K562 (cell line): ENCODE results near the gene DCAF11.

ENCODE experiments used
- CHD4 ChIP-seq: fragments of 200-600 bp; sonication (generic); IDR thresholded peaks from 3 replicates; pipeline ENCODE4 v1.6.1; 2012; ENCODE audit warnings: low read depth, mild to moderate bottlenecking, mixed read lengths, low read length, inconsistent platforms; ENCODE audit not compliant: insufficient read depth, insufficient replicate concordance, poor library complexity, severe bottlenecking
- ETS2 ChIP-seq: IDR thresholded peaks from 2 replicates; pipeline ENCODE4 v1.6.1; 2016; ENCODE audit warnings: borderline replicate concordance, missing genetic modification characterization, mild to moderate bottlenecking, moderate library complexity, missing compliant biosample characterization; ENCODE audit not compliant: poor library complexity, severe bottlenecking
- HNRNPLL ChIP-seq: fragments of 200-400 bp; formaldehyde crosslinking; IDR thresholded peaks from 2 replicates; pipeline ENCODE4 v1.6.1; 2017; ENCODE audit warnings: low read length, low read depth, mild to moderate bottlenecking; ENCODE audit not compliant: poor library complexity, severe bottlenecking
- IRF2 ChIP-seq: sonication (generic); formaldehyde crosslinking; IDR thresholded peaks from 2 replicates; pipeline ENCODE4 v1.8.1; 2022; ENCODE audit warnings: mild to moderate bottlenecking, missing genetic modification reagents
- KLF1 ChIP-seq: fragments of 450-650 bp; IDR thresholded peaks from 2 replicates; pipeline ENCODE4 v1.6.1; 2016; ENCODE audit warnings: missing genetic modification characterization, missing compliant biosample characterization
- KLF16 ChIP-seq: IDR thresholded peaks from 2 replicates; pipeline ENCODE4 v1.6.1; 2016; ENCODE audit warnings: antibody characterized with exemption
- POLR2AphosphoS5 ChIP-seq: IDR thresholded peaks from 2 replicates; pipeline ENCODE4 v1.6.1; 2011; ENCODE audit warnings: mild to moderate bottlenecking, low read depth, low read length, moderate library complexity; ENCODE audit not compliant: control insufficient read depth, insufficient read depth
- ZNF512 ChIP-seq: IDR thresholded peaks from 2 replicates; pipeline ENCODE4 v1.6.1; 2016; ENCODE audit warnings: missing genetic modification characterization, missing compliant biosample characterization
- ZNF76 ChIP-seq: fragments of 250-450 bp; sonication (Bioruptor Pico); IDR thresholded peaks from 2 replicates; pipeline ENCODE4 v1.4.0; 2020; ENCODE audit warnings: mild to moderate bottlenecking, moderate library complexity, borderline replicate concordance
- TF ChIP-seq, protein P1 (sequence below): conservative IDR thresholded peaks from 2 replicates; pipeline ENCODE4 v1.6.1; 2011; ENCODE audit warnings: low read depth, mild to moderate bottlenecking, low read length; ENCODE audit not compliant: control insufficient read depth
- TF ChIP-seq, protein P2 (sequence below): fragments of 450-650 bp; conservative IDR thresholded peaks from 2 replicates; pipeline ENCODE4 v1.6.1; 2016; ENCODE audit warnings: missing genetic modification characterization, low read depth, mild to moderate bottlenecking, missing compliant biosample characterization, moderate library complexity
- TF ChIP-seq, protein P3 (sequence below): sonication (generic); formaldehyde crosslinking; IDR thresholded peaks from 2 replicates; pipeline ENCODE4 v1.8.0; 2022; ENCODE audit warnings: mild to moderate bottlenecking, missing genetic modification reagents
- TF ChIP-seq, protein P4 (sequence below): fragments of 250-450 bp; sonication (Bioruptor Pico); IDR thresholded peaks from 2 replicates; pipeline ENCODE4 v1.9.0; 2021; ENCODE audit warnings: mild to moderate bottlenecking, inconsistent platforms

GRCh38 chr14:24155100-24155499, 40.5 kb downstream of the DCAF11 start:
- no peak for TF ChIP-seq KLF1
- TF ChIP-seq, protein P1, sequence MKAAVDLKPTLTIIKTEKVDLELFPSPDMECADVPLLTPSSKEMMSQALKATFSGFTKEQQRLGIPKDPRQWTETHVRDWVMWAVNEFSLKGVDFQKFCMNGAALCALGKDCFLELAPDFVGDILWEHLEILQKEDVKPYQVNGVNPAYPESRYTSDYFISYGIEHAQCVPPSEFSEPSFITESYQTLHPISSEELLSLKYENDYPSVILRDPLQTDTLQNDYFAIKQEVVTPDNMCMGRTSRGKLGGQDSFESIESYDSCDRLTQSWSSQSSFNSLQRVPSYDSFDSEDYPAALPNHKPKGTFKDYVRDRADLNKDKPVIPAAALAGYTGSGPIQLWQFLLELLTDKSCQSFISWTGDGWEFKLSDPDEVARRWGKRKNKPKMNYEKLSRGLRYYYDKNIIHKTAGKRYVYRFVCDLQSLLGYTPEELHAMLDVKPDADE = no peak
- TF ChIP-seq HNRNPLL = no peak
- TF ChIP-seq ZNF512 (tag) = no peak
- TF ChIP-seq, protein P2, sequence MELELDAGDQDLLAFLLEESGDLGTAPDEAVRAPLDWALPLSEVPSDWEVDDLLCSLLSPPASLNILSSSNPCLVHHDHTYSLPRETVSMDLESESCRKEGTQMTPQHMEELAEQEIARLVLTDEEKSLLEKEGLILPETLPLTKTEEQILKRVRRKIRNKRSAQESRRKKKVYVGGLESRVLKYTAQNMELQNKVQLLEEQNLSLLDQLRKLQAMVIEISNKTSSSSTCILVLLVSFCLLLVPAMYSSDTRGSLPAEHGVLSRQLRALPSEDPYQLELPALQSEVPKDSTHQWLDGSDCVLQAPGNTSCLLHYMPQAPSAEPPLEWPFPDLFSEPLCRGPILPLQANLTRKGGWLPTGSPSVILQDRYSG (tag) = no peak
- TF ChIP-seq, protein P3, sequence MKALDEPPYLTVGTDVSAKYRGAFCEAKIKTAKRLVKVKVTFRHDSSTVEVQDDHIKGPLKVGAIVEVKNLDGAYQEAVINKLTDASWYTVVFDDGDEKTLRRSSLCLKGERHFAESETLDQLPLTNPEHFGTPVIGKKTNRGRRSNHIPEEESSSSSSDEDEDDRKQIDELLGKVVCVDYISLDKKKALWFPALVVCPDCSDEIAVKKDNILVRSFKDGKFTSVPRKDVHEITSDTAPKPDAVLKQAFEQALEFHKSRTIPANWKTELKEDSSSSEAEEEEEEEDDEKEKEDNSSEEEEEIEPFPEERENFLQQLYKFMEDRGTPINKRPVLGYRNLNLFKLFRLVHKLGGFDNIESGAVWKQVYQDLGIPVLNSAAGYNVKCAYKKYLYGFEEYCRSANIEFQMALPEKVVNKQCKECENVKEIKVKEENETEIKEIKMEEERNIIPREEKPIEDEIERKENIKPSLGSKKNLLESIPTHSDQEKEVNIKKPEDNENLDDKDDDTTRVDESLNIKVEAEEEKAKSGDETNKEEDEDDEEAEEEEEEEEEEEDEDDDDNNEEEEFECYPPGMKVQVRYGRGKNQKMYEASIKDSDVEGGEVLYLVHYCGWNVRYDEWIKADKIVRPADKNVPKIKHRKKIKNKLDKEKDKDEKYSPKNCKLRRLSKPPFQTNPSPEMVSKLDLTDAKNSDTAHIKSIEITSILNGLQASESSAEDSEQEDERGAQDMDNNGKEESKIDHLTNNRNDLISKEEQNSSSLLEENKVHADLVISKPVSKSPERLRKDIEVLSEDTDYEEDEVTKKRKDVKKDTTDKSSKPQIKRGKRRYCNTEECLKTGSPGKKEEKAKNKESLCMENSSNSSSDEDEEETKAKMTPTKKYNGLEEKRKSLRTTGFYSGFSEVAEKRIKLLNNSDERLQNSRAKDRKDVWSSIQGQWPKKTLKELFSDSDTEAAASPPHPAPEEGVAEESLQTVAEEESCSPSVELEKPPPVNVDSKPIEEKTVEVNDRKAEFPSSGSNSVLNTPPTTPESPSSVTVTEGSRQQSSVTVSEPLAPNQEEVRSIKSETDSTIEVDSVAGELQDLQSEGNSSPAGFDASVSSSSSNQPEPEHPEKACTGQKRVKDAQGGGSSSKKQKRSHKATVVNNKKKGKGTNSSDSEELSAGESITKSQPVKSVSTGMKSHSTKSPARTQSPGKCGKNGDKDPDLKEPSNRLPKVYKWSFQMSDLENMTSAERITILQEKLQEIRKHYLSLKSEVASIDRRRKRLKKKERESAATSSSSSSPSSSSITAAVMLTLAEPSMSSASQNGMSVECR = no peak
- TF ChIP-seq CHD4 = no peak
- TF ChIP-seq IRF2 (CRISPR knock-in tag) = no peak
- no peak for TF ChIP-seq KLF16
- TF ChIP-seq ETS2 (tag) = no peak
- no peak for TF ChIP-seq POLR2AphosphoS5
- TF ChIP-seq, protein P4, sequence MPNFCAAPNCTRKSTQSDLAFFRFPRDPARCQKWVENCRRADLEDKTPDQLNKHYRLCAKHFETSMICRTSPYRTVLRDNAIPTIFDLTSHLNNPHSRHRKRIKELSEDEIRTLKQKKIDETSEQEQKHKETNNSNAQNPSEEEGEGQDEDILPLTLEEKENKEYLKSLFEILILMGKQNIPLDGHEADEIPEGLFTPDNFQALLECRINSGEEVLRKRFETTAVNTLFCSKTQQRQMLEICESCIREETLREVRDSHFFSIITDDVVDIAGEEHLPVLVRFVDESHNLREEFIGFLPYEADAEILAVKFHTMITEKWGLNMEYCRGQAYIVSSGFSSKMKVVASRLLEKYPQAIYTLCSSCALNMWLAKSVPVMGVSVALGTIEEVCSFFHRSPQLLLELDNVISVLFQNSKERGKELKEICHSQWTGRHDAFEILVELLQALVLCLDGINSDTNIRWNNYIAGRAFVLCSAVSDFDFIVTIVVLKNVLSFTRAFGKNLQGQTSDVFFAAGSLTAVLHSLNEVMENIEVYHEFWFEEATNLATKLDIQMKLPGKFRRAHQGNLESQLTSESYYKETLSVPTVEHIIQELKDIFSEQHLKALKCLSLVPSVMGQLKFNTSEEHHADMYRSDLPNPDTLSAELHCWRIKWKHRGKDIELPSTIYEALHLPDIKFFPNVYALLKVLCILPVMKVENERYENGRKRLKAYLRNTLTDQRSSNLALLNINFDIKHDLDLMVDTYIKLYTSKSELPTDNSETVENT (CRISPR knock-in tag) = no peak
- no peak for TF ChIP-seq ZNF76
